ENCODE results near the gene DISP1.

DISP1 gene

DNA sequence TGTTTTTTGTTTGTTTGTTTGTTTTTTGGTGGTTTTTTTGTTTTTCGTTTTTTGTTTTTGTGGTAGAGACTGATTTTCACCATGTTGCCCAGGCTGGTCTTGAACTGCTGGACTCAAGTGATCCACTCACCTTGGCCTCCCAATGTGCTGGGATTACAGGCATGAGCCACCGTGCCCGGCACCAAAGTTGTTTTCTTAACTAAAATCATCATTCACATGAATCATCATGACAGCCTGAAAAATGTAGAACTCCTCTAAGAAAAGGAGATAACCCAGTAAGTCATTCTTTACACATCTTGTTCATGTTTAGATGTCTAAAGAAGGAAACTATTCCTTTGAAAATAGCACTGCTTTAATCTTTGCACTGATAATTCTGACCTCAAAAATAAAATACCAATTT lies 37.5 kb downstream of the DISP1 start:
- Histone ChIP-seq H3K4me1 (no peaks in the 10 kb centered on the region), H3K4me2 (no peak overlapping the region), H3K4me3 (no peak overlapping the region), H4K20me1 (no peaks in the 10 kb centered on the region), H3K9ac (no peak overlapping the region), H3K27me3 (no peaks in the 10 kb centered on the region), H3K36me3 (no peaks in the 10 kb centered on the region), H3K27ac (no peak overlapping the region), H3K9me3 (peaks cover 11% of the 10 kb centered on the region; the same call in 1 of the 2 replicates)
- no peak for TF ChIP-seq Cebpa-rat (IDR thresholded peaks at IDR 0.05)

DNA sequence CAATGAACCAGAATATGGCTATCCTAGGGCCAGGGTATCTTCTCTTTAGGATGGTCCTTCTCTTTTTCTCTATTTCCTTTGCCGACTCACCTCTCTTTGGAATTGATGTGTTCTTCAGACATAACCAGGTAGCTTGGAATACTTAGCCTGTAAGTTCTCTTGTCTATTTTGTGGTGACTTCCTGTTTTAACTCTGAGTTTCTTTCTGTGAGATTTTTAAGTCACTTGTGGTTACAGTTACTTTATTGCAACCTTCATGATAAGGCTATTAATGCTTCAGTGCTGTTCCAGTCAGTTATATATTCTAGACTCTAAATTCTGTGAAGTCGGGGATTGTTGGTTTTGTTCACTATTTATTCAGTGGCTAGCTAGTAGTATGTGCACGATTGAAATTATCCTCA lies 46.2 kb downstream of the DISP1 start:
- Histone ChIP-seq H4K20me1 (no peaks in the 10 kb centered on the region), H3K9me3 (peaks cover 21% of the 10 kb centered on the region), H3K36me3 (no peaks in the 10 kb centered on the region), H3K27me3 (no peaks in the 10 kb centered on the region), H3K4me1 (peaks cover 9% of the 10 kb centered on the region), H3K9ac (no peak overlapping the region), H3K4me3 (no peak overlapping the region), H3K4me2 (peak overlapping the region; percentile 19), H3K27ac (no peak overlapping the region)
- no peak for TF ChIP-seq Cebpa-rat (IDR thresholded peaks at IDR 0.05)

Data from BLaER1 (cell line).